Muscle of back (tissue), 11 donors: Measurements from ENCODE around the gene TRO. TPM values are rescaled to one million over a fixed set of nuclear protein-coding genes. Genes with fewer than 3 reads are reported as not detected.

ENCODE experiments used
- DNase-seq, 3 donors: peaks; one replicate each; pipeline versions ENCODE4 v3.0.0 to v3.0.0-alpha.2; 2013
- polyA plus RNA-seq, 10 donors: library from polyadenylated mRNA; unstranded; fragments of 120-200 nt; gene quantifications; one replicate each; pipeline ENCODE4 v1.2.1, GENCODE V29; 2013; ENCODE audit not compliant: insufficient read length in 10 of 10

TRO gene
- polyA plus RNA-seq, 10 donors: 87.0 to 147 (median 111) TPM

DNA sequence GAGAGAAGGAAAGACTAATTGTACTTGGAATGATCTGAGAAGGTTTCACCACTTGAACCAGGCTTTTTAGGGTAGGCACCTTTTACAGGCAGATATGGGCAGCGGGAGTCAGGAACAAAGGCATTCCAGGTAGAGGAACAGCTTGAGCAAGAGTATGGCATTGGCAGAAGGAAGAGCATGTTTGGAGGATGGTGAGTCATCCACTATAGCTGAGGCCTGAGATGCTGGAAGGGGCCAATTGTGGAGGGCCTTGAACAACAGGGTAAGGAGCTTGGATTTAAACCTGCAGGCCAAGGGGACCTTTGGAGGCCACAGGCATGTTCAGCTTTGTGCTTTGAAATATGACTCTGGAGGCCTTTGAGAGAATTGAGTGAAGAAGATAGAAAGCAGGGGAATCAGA is 41.1 kb downstream of the TRO start:
- no peak for DNase-seq

GRCh38 chrX:54964766-54965497 is 44.3 kb downstream of the TRO start:
- DNase-seq: no peak

- no peak for DNase-seq
Observed at GRCh38 chrX:54977387-54977786, 56.8 kb downstream of the TRO start.

GRCh38 chrX:54978448-54978847 is 57.8 kb downstream of the TRO start:
- no peak for DNase-seq

- no peak for DNase-seq
Observed at GRCh38 chrX:54979432-54979831, 58.8 kb downstream of the TRO start.

GRCh38 chrX:54980334-54980733 is 59.7 kb downstream of the TRO start:
- DNase-seq: no peak

Other genes with a start within 250 kb of the TRO start
- 1 to 10 TPM in 3 of 10 donors, under 1 TPM in 7; 0.58 to 1.4 (median 0.86) TPM for gene ITIH6, start 122.6 kb upstream of the TRO start, polyA plus RNA-seq
- 1,000 to 10,000 TPM in 1 of 10 donors, 100 to 1,000 TPM in 9; 791 to 1,000 (median 915) TPM for gene MAGED2, start 113.1 kb upstream of the TRO start, polyA plus RNA-seq
- gene PFKFB1, start 73.4 kb downstream of the TRO start, polyA plus RNA-seq: 1 to 10 TPM in 1 of 10 donors, under 1 TPM in 9; 0.18 to 1.7 (median 0.72) TPM
- gene APEX2, start 79.5 kb downstream of the TRO start, polyA plus RNA-seq: 10 to 100 TPM in 2 of 10 donors, 1 to 10 TPM in 8; 7.3 to 11.9 (median 9.7) TPM
- gene ALAS2, start 110.2 kb downstream of the TRO start, polyA plus RNA-seq: 100 to 1,000 TPM in 1 of 10 donors, 10 to 100 TPM in 9; 19.2 to 181 (median 34.3) TPM
- gene PAGE2B, start 154.2 kb downstream of the TRO start, polyA plus RNA-seq: under 1 TPM in 4 of 10 donors, not detected in 6; 0.33 to 0.95 (median 0.53) TPM
- not detected for gene PAGE2, start 168.2 kb downstream of the TRO start, polyA plus RNA-seq